ENCODE data around the gene GRXCR2.
A peak's percentile ranks its signal among the peaks of the same experiment; 100 is the strongest.
"Not testable (repeated sequence)": the region's sequence is repeated elsewhere in the genome, so short reads cannot be mapped to it uniquely, and the experiment has no call there.

GRXCR2 gene

GRCh38 chr5:145874765-145875164 is 2.0 kb upstream of the GRXCR2 start:
- DNase-seq: no peak

- no peak for DNase-seq
These were observed 328 bp downstream of the GRXCR2 start for GRCh38 chr5:145872486-145872885.

GRCh38 chr5:145869753-145870152 is 3.1 kb downstream of the GRXCR2 start:
- DNase-seq: no peak

- DNase-seq: no peak
These were observed 5.0 kb downstream of the GRXCR2 start for GRCh38 chr5:145867806-145868205.

GRCh38 chr5:145864432-145864831 is 8.4 kb downstream of the GRXCR2 start:
- not testable (repeated sequence) for DNase-seq

- DNase-seq: no peak
These were observed 9.8 kb downstream of the GRXCR2 start for GRCh38 chr5:145863003-145863402.

GRCh38 chr5:145859897-145860296 is 12.9 kb downstream of the GRXCR2 start:
- no peak for DNase-seq

GRCh38 chr5:145859453-145859852 is 13.4 kb downstream of the GRXCR2 start:
- no peak for DNase-seq

GRCh38 chr5:145858959-145859358 is 13.9 kb downstream of the GRXCR2 start:
- no peak for DNase-seq

- no peak for DNase-seq
These were observed 16.5 kb downstream of the GRXCR2 start for GRCh38 chr5:145856285-145856818.

GRCh38 chr5:145855763-145856267 is 17.0 kb downstream of the GRXCR2 start:
- no peak for DNase-seq

GRCh38 chr5:145854651-145855258 is 18.1 kb downstream of the GRXCR2 start:
- DNase-seq: peak; percentile 24

- no peak for DNase-seq
These were observed 18.9 kb downstream of the GRXCR2 start for GRCh38 chr5:145853781-145854376.

- peak; percentile 45 for DNase-seq
These were observed 19.8 kb downstream of the GRXCR2 start for GRCh38 chr5:145852990-145853389.

- no peak for DNase-seq
These were observed 24.0 kb downstream of the GRXCR2 start for GRCh38 chr5:145848854-145849253.

- no peak for DNase-seq
These were observed 25.0 kb downstream of the GRXCR2 start for GRCh38 chr5:145847499-145848497.

- no peak for DNase-seq
These were observed 26.7 kb downstream of the GRXCR2 start for GRCh38 chr5:145846081-145846480.

- DNase-seq: no peak
These were observed 31.5 kb downstream of the GRXCR2 start for GRCh38 chr5:145841299-145841698.

- no peak for DNase-seq
These were observed 32.2 kb downstream of the GRXCR2 start for GRCh38 chr5:145840458-145841132.

GRCh38 chr5:145838276-145838675 is 34.5 kb downstream of the GRXCR2 start:
- DNase-seq: no peak

- not testable (repeated sequence) for DNase-seq
These were observed 36.6 kb downstream of the GRXCR2 start for GRCh38 chr5:145836241-145836640.

GRCh38 chr5:145835848-145836239 is 37.0 kb downstream of the GRXCR2 start:
- no peak for DNase-seq
